GM21786 (cell line): ENCODE measurements around the gene GABARAP.
"Not testable (repeated sequence)": the region's sequence is repeated elsewhere in the genome, so short reads cannot be mapped to it uniquely, and the experiment has no call there.

Experiments used
- ATAC-seq: cut with Tn5 transposase; IDR thresholded peaks from one replicate; pipeline ENCODE4 v1.9.1; 2021; ENCODE audit not compliant: unreplicated experiment

Gene GABARAP

DNA sequence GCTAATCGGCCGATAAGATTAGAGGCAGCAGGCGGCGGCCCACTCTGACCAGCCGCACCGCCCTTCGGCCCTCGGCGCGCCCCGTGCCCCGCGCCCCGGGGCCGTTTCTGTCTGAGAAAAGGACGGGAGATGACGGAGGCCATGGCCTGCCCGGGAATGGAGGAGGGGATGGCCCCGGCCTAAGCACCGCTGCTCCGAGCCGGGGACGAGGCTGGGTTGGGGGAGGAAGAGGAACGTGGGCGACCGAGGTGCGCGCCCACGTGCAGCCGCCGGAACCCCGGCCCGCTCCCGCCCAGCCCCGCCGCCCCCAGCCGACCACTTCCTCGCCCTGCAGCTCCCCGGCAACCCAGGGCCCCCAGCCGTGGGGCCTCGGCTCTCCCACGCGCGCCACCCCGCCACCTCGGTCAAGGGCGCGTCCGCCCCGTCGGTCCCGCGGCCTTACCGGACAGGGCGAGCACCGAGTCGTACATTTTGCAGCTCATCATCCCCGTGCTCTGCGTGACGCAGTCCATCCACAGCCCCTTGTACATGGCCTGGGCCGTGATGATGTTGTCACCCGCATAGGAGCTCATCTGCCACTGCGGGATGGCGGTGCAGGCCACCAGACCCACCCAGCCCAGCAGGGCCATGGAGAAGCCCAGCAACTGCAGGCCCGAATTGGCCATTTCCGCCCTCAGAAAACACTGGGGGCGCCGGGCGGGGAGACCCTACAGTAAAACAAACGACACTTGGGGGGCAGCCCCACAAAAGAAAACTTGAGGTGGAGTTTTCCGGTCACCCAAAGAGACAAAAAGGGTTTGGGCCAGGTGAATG, 19.3 kb upstream of the GABARAP start:
- no peak for ATAC-seq

DNA sequence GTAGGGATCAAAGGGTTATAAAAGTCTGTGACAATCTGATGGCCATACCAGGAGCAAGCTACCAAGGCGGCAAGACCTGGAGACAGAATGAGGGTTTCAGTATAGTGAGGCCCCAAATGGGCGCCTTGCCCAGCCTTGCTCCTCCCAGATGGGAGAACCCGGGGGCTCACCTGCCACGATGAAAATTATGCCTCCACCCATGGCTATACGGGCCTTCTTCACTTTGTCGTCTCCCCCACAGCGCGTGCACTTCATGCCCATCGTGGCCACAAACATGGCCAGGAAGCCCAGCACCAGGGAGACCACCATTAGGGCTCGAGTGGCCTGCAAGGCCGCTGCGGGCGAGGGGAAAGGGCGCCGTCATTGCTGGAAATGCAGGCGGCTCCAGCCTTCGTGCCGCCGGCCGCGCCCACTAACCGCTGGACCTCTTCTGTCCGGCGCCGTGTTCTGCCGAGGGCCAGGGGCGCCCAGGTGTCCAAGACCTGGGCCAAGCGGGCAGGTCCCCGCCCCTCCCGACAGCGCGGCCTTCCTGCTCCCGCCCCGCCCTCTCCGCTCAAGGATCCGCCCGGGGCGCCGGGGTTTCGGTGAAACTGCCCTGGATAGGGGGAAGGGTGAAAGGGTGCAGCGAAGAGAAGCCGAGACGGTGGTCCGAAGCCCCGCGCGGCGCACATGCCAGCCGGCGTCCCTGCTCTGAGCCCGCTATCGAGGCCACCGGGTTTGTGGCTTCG, 18.6 kb upstream of the GABARAP start:
- no peak for ATAC-seq

DNA sequence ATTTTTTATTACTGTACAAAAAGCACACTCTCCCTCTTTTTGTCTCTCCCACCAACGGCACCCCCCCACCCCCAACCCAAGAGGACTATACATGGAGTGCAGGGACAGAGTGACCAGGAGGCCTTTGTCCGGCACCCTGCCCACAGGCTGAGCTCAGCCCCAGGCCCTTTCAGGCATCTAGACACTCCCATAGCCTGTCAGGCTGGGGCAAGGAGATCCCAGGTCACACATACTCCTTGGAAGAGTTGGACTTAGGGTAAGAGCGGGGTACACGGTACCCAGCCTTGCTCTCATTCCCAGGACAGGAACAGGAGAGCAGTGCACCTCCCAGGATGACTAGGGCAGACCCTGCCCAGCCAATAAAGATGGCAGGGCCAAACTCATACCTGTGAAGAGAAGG, 17.9 kb upstream of the GABARAP start:
- no peak for ATAC-seq

DNA sequence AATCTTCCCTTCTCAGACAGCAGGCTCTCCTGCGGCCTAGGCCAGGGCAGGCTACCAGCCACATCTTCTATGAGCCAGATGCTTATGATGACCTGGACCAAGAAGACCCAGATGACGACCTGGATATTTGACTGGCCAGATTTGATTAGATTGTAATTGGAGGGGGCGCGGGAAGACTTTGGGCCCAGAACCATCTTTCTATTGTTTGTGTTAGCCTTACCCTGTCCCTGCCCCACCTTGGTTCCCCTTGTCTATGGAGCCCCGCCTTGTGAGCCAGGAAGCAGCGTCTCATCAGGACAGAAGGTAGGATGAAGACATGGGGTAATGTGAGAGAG, 17.3 kb upstream of the GABARAP start:
- no peak for ATAC-seq

DNA sequence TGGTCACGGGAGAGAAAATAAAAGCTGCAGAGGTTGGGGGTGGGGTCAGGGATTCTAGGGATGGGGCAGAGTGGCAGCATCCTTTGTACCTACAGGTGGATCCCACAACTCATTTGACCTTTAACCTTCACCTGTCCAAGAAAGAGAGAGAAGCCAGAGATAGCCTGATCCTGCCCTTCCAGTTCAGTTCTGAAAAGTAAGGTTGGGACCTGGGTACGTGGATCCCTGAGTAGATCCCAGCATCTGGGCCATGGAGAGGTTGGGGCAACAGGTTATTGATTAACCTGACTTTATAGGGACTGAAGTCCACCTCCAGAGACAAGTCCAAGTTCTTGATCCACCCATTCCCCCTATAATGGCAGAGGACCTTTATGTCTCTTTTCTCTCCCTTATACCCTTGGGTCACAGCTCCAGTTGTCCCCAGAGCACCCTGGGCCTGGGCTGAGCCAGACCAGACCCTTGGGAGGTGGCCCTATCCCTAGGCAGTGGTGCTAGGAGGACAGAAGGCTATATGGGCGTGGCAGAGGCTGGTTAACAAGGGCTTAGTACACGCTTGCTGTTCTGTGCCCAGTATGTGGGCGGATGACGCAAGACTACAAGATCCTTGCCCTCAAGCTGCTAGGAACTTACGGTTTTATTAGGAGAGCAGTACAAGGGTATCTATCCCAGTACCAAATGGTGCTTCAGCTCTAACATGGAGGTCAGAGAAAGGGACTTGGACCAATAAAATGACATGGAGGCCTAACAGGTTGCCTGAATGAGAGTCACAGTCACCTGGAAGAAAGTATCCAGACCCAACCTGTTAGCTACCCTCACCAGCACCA, 16.7 kb upstream of the GABARAP start:
- ATAC-seq = no peak

DNA sequence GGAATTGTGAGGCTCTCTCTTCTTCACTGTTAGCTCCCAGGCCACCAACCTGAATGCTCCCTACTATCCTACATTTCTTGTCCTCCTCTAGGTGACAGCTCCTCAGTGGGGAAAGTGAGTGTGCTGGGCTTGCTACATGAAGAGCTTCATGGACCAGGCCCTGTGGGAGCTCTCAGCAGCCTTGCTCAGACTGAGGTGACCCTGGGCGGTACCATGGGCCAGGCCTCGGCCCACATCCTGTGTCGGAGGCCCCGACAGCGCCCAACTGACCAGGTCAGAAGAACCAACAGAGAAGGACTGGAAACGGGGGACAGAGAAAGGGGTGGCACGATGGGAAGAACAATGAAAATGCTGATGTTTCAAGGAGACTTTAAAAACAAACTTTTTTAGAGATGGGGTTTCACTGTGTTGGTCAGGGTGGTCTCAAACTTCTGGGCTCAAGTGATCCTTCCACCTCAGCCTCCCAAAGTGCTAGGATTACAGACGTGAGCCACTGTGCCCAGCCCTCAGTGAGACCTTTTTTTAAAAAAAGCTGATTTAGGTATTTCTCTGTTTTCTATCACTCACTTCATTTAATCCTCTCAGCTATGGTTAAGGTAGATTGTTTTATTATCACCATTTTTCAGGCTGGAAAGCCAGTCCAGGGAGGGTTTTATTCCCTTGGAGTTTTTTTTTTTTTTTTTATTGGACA, 14.7 kb upstream of the GABARAP start:
- no peak for ATAC-seq

DNA sequence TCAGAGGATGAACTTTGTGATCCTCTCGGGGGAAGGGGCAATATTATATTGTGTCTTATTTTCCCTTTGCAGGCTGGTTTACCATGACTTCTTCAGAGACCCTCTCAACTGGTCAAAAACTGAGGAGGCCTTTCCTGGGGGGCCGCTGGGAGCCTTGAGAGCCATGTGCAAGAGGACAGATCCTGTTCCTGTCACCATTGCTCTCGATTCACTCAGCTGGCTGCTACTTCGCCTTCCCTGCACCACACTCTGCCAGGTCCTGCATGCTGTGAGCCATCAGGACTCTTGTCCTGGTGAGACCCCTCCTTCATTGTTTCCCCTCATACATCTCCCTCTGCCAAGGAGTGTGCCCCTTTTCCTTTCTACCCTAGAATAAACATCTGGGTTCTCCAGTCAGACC, 12.3 kb upstream of the GABARAP start:
- ATAC-seq = no peak

DNA sequence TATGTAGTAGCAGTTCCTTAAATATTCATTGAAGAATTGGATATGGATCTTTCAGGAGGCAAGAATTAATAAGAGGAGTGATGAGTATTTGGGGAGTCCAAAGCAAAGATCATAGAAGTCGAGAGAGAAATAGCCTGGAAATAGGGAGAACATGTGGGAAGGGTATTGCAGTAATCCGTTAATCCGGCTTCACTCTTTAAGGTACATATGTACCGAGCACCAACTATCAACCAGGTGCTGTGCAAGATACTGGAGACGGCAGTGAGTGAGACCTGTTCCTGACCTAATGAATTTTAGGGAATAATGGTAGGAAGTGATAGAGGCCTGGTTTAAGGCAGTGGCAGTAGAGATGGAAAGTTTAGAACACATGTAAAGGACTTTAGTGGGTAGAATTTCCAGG, 10.8 kb upstream of the GABARAP start:
- ATAC-seq = no peak

DNA sequence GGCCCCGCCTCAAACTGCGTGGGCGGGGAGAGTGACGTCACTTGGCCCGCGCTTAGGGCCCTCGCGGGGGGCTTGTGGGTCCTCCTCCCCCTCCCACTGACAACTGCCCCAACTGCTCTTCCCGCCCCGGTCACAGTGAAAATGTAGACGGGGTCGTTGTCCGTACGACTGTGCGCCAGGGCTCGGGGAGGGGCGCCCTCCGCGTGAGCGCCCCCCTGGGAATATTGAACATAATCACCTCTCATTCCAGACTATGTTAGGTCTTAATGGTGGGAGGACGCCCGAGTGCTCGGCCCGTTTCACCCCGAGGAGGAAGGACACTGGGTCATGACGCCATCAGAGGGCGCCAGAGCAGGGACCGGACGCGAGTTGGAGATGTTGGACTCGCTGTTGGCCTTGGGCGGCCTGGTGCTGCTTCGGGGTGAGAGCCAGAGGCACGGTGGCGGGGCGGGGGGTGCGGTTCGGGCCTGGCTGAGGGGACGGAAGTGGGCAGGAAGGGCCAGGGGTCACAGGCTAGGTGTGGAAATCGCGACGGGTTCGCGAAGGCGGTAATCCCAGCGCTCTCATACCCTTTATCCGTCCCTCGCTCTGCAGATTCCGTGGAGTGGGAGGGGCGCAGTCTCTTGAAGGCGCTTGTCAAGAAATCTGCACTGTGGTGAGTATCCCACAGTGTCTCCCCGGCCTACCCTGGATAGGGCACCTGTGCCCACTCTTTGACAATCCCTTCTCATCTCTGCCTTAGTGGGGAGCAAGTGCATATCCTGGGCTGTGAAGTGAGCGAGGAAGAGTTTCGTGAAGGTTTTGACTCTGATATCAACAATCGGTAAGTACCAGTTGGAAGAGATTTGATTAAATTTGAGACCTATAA, 10.2 kb upstream of the GABARAP start, which contains the start of gene ELP5:
TSS of gene ELP5 (plus strand) at position 40 of the 868 bp plus-strand sequence. CDS start at position 376, 336 bp downstream.
- ATAC-seq = peak; percentile 45

DNA sequence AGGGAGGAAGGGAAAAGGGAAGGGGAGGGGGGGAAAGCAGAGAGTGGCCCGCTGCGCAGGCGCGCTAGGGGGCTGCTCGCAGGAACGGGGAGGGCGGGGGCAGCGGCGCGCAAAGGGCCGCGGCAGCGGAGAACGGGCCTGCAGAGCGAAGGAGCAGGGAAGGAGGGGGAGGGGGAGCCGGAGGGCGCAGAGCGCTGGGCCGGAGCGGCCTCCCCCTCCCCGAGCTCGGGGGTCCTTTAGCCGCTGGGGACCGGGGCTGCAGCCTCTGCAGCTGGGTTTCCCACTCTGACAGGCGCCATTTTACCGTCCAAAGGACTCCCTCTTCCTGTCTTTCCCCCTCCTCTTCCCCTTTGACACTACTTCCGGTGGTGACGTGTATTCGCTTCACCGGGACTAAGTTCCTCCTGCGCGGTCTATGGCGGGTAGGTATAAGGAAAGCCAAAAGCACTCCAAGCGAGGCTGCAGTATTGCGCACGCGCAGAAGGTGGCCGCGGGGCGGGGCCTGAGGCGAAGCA, 9.5 kb upstream of the GABARAP start, which contains the start of gene CTDNEP1:
TSS of gene CTDNEP1 (minus strand) at position 74 of the 515 bp plus-strand sequence. CDS start 438 bp downstream, outside the sequence.
- peak; percentile 87 for ATAC-seq

DNA sequence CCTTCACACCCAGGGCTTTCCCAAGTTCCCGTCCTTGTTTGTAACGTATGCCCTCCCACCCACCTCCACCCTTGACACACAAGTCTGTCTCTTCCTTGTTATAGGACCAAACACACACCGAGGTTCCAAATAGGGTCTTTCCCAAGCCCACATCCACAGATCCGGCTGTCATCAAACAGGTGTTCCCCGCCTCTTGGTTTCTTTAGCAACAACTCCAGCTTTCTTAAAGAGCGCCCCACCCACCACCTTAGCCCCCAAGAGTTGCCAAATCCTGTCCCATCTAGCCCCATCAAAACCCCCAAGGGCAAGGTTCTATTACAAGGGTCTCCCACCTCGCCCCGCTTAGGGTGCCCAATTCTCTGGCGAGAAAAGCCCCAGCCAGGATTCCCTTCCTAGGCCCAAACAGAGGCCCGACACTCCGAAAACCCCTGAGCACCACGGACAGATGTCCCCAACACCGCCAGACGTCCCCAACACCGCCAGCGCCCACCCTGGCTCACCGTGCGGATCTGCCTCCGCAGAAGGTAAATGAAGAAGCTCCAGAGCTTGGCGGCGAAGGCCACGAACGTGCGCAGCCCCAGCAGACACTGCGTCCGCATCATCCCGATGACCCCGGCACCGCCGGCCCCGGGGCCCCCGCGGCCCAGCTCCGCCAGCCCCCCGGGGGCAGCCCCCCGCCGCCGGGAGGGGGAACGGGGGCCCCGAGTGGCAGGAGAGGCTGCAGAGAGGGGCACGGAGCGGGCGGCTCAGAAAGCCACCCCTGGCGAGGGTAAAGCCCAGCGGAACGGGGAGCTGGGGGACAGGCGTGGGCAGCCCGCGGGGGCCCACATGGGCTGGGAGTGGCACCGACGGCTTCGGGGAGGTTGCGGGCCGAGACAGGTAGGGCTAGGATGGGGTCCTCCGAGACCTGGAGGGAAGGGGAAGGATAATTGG, 8.7 kb upstream of the GABARAP start:
- ATAC-seq = no peak

DNA sequence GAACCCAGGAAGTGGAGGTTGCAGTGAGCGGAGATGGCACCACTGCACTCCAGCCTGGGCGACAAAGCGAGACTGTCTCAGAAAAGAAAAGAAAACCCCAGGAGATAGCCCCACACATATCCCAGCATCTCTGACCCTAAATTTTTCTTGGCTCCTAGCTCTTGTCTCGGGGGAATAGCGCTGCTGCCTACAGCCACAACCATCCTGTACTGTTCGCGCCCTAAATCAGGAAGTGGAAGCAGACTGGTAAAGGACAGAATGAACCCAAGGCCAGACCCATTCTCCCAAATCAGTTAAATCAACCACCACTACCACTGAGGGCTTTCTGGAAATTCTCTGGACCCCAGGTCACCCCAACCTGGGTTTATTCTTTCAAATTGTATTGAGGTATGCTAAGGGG, 7.6 kb upstream of the GABARAP start:
- ATAC-seq = no peak

DNA sequence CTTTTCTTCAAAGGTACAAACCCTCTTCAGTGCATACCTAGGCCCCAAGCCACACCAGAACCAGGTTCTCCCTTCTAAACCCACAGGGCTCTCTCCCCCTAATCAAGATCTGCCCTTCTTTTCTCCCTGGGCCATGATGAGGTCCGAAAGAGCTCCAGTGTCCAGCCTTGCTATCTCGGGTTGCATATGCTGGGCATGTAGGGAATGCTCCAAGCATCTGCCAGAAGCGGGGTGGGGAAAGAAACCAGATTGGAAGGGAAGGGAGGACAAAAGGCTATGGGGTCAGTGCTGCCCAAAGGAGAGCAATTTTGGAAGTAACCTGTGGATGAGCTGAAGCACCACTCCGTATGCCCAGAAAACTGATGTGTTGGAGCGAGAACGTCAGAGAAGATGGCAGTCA, 7.0 kb upstream of the GABARAP start:
- no peak for ATAC-seq

DNA sequence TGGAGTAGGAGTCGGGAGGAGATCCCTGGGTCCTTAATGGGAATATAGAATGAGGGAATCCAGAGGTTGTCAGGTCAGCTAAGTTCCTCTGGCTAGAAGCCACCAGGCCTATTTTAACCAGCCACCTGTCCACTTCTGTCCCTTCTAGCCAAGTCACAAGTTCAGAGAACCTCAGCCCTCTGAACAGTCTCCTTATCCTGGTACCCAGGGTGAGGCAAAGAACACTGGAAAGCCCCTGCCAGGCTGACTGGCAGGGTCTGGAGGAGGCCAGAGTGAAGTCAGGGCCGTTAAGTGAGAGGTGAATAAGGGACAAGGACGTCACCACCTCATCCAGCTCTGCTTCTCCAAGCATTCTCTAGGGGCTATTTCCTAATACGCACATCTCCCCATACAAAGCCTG, 6.5 kb upstream of the GABARAP start:
- ATAC-seq = no peak

DNA sequence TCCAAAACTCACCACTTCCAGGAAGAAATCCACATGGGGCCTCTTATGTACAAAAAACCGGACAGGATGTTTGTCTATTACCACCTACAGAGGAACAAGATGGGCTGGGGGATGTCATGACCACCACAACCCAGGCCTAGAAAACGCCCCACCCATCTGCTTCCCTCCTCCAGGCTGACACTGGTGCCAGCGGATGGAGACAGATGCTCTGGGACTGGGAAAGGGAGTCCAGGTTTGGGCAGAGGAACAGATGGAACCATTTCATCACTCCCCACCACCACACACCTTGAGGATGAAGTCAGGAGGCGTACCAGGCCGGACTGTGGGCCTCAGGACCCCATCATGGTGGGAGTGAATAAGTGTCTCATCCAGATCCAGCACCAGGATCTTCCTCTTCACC, 4.5 kb upstream of the GABARAP start:
- no peak for ATAC-seq

DNA sequence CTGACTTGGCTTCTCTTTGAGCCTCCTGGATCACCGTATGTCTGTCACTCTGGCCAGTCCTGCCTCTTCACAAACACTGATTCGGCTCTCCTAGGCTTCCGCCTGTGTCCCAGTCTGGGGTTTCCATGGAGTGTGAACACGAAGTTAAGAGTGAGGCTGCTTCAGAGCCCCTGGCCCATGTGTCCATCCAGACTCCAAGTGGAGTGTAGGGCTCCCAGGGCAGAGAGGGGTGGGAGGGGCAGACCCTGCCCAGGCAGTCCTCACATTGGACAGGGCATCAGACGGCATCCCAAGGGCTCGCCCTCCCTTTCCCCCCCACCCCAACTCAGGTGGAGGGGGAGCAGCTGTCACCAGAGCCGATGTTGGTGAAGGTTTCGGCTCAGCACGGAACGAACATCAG, 1.6 kb upstream of the GABARAP start:
- ATAC-seq = not testable (repeated sequence)

DNA sequence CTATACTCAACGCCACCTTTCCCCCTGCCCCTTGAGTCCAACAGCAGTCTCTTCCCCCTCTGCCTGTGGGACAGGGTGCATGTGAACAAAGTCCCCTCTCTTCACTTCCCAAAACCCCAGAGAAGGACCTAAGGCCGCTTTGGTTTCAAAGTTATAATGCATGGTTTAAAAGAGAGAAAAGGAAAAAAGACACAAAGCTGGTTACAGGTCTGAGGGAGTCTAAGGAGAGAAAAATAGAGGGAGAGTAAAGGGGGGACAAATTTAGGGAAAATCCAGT, 1.1 kb upstream of the GABARAP start:
- ATAC-seq = no peak

DNA sequence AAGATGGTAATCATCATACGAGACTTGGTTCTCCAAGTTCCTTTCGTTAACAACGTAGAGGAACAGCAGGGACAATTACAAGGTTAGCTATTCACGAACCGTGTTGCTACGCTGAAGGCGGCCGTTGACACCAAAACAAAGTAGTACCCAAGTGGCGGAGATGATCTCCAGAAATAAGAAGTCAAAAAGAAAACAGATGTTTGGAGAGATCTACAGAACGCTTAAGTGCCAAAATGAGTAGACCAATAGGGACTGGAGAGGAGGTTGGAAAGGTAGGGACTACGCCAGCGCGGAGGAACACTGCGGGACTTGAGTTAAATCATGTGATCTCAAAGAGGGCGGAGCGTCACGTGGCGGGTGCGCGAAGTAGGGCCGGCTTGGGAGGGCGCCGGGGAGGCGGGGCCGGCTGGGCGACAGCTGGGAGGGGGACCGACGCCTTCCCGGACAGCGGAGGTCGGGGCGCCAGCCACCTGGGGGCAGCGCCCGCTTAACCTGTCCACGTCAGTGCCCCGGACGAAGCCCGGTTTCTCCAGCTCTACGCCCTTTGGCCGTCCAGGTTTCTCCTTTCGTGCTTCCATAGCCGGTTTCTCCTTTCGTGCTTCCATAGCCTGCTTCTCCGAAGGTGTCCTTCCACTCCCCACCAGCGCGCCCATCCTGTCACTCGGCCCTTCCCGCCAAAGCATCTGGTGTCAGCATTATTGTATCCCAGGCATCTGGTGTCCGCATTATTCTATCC, 636 bp upstream of the GABARAP start:
- ATAC-seq = peak; percentile 34
